ENCODE data around the gene DVL3.
"Not testable (repeated sequence)": the region's sequence is repeated elsewhere in the genome, so short reads cannot be mapped to it uniquely, and the experiment has no call there.

DVL3 gene

GRCh38 chr3:184154885-184155643, at the start of gene DVL3:
TSS of gene DVL3 (plus strand) at chr3:184155377. CDS start at chr3:184155636, 259 bp downstream.
- no peak for DNase-seq

DNA sequence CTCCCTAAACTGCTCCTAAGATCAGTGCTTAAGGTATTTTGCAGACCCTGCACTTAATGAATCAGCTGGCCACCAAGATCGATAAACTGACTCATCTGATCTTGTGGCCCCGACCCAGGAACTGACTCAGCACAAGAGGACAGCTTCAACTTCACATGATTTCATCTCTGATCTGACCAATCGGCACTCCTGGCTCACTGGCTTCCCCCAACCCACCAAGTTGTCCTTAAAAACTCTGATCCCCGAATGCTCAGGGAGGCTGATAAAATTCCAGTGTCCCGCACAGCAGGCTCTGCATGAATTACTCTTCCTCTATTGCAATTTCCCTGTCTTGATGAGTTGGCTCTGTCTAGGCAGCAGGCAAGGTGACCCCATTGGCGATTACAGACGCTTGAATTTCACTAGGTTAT, 44.9 kb upstream of the DVL3 start:
- no peak for DNase-seq

- DNase-seq: no peak
Observed at GRCh38 chr3:184116017-184116416, 39.2 kb upstream of the DVL3 start.

- DNase-seq: no peak
Observed at GRCh38 chr3:184117636-184118035, 37.5 kb upstream of the DVL3 start.

DNA sequence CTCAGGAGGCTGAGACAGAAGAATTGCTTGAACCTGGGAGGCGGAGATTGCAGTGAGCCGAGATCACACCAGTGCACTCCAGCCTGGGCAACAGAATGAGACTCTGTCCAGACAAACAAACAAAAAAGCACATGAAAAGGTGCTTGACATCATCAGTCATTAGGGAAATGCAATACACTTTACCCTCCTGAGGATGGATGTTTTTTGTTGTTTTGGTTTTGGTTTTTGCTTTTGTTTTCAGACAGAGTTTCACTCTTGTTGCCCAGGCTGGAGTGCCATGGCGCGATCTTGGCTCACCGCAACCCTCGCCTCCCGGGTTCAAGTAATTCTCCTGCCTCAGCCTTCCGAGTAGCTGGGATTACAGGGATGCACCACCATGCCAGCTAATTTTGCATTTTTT, 34.1 kb upstream of the DVL3 start:
- not testable (repeated sequence) for DNase-seq

DNA sequence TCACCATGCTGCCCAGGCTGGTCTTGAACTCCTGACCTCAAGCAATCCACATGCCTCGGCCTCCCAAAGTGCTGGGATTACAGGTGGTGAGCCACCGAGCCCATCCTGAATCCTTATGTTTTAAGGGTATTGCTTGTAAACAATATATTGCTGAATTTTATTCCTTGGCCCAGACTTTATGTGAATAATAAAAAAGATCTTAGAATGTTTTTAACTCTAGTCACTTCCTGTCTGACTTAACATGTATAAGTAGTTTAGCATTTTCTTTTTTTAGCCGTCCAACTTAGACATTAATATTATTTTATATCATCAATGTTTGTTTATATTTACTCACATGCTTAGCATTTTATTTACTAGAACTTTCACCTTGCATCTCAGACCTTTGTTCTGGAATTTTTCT, 29.2 kb upstream of the DVL3 start:
- no peak for DNase-seq

DNA sequence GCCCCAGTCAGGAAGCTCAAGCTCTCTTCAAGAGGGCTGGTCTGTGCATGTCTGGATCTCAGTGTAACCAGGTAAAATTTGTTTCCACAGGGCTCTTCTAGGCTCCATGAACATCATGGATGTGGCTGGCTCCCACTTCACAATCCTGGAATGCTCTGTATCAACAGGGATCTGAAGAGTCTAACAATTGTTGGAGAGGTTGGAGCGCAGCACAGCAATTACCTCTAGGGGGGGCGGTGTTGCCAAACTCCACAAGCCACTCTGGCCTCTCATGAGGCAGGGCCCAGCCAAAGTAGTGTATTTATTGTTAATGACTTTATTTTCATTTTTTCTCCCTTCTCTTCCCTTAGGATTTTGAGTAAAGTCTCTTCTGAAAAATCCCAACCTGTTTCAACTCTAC, 26.2 kb upstream of the DVL3 start:
- no peak for DNase-seq

DNA sequence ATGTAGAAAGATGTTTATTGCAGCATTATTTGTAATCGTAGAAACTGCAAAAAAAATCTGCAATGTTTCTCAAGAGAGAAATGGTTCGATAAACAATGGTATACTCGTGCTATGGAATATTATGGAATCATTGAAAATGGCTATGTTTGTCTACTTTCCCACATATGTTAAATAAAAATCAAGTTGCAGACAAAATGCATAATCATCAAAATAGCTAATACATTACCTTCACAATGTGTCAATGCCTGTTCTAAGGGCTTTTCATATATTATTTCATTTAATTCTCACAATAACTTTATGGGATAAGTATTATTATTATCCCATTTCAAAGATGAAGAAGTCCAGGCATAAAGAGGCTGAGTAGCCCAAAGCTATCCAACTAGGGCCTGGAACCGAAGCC, 22.2 kb upstream of the DVL3 start:
- no peak for DNase-seq

DNA sequence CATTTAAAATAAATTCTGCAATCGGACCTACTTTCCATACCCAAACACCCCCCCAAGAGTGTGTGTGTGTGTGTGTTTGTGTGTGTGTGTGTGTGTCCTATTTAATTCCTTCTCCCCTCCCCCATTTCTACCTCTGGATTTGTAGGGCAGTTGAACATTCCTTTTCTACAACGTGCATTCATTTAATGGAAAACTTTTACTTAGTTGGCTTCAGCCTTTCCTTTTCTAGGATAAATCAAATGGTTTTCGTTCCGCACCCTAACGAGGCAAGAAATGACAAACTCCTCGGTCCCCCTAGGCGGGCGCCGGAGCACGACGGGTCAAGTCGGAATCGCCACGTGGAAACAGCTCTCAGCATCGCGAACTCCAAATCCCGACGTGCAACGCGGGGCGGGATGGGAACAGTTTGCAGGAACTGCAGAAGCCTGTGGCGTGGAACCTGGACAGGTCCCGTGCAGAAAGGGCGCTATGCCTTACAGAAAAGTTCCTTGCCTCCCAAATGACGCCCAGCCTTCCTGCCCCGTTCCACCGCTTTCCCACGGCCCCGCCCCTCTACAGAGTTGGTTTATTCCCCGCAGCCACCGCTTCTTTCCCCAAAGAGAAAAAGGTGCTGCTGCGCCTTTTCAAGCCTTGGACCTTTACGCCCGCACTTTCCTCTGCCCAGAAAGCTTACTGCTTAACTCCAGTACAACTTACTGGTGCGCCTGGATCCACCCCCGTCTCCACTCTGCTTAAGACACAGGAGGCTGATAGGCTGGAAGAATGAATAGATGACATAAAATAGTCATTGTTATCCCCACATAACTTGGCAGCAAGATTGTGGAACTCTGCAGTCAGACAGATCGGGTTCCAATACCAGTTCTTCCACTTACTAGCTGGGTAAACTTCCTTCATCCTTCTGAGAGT, 21.1 kb upstream of the DVL3 start:
- DNase-seq: no peak

- DNase-seq: no peak
Observed at GRCh38 chr3:184134746-184135148, 20.4 kb upstream of the DVL3 start.

DNA sequence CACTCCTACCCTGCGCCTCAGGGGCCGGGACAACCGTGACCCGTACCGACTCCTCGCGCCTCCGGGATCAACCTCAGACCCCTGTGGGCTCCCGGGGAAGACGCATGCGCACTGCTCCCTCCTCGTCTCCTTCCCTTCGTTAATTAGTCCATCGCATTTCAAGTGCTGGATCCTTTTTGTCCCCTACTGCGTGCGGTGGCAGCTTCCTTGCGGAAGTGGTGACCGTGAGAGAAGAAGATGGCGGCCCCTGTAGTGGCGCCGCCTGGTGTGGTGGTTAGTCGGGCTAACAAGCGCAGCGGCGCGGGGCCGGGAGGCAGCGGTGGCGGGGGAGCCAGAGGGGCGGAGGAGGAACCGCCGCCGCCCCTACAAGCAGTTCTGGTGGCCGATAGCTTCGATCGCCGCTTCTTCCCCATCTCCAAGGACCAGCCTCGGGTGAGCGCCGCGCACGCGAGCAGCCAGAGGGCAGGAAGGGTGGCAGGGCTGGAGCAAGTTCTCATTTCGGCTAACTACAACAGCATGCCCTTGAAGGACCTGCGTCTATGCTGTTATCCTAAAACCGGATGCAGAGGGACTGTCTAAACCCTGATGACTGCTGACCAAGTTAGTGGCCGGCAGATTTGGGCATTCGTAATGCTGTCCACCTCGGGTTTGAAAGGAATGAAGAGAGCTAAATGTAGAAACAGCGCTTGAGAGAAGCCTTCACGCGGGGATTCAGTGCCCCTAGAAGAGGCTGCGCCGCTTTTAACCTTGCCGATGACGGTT, 19.8 kb upstream of the DVL3 start, which contains the start of gene EIF2B5:
EIF2B5 (plus strand) TSS at position 210 of the 762 bp plus-strand sequence; CDS start at position 238, 28 bp downstream.
- DNase-seq: peak; percentile 56

GRCh38 chr3:184135911-184136260, 19.3 kb upstream of the DVL3 start:
- no peak for DNase-seq

DNA sequence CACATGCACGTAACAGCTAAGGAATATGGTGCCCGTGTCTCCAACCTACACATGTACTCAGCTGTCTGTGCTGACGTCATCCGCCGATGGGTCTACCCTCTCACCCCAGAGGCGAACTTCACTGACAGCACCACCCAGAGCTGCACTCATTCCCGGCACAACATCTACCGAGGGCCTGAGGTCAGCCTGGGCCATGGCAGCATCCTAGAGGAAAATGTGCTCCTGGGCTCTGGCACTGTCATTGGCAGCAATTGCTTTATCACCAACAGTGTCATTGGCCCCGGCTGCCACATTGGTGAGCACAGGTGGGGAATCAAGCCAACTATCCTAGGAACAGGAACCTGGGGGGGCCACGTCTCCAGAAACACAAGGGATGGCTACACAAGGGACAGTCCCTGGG, 14.7 kb upstream of the DVL3 start:
- no peak for DNase-seq

- no peak for DNase-seq
Observed at GRCh38 chr3:184142199-184142598, 13.0 kb upstream of the DVL3 start.

- DNase-seq: no peak
Observed at GRCh38 chr3:184143327-184143726, 11.8 kb upstream of the DVL3 start.

DNA sequence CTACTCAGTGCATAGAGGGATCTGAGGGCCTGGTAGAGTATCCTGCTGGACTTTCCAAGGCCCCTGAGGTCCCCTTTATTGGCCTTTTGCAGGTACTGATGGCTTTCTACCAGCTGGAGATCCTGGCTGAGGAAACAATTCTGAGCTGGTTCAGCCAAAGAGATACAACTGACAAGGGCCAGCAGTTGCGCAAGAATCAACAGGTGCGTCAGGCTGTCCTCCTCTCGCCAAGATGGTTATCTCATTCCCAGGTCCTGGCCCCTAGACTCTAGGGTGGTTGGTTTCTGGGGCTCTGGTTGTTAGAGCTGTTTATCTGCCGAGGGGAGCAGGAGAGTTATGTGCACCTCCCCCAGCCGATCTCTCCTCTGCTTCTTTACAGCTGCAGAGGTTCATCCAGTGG, 10.7 kb upstream of the DVL3 start:
- no peak for DNase-seq

- DNase-seq: no peak
Observed at GRCh38 chr3:184145111-184145524, 10.1 kb upstream of the DVL3 start.

- no peak for DNase-seq
Observed at GRCh38 chr3:184145751-184146270, 9.4 kb upstream of the DVL3 start.

- no peak for DNase-seq
Observed at GRCh38 chr3:184148076-184148475, 7.1 kb upstream of the DVL3 start.

- no peak for DNase-seq
Observed at GRCh38 chr3:184149123-184149522, 6.1 kb upstream of the DVL3 start.

DNA sequence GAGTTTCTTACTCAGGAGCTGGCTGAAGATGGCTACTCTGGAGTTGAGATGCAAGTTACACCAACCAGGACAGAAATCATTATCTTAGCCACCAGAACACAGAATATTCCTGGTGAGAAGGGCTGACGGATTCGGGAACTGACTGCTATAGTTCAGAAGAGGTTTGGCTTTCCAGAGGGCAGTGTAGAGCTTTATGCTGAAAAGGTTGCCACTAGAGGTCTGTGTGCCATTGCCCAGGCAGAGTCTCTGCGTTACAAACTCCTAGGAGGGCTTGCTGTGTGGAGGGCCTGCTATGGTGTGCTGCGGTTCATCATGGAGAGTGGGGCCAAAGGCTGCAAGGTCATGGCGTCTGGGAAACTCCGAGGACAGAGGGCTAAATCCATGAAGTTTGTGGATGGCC, 5.4 kb upstream of the DVL3 start:
- DNase-seq: not testable (repeated sequence)

GRCh38 chr3:184155644-184156521, 706 bp downstream of the DVL3 start:
- no peak for DNase-seq
